CD4-positive, alpha-beta T cell treated with Interleukin-15 for 4 hours (primary cell): ENCODE data around the gene IL24.
"Not testable (repeated sequence)": the region's sequence is repeated elsewhere in the genome, so short reads cannot be mapped to it uniquely, and the experiment has no call there.

Source experiments
- DNase-seq: peaks from one replicate; pipeline ENCODE4 v3.0.0-alpha.2; 2020; ENCODE audit warnings: low spot score

Gene IL24, protein sequence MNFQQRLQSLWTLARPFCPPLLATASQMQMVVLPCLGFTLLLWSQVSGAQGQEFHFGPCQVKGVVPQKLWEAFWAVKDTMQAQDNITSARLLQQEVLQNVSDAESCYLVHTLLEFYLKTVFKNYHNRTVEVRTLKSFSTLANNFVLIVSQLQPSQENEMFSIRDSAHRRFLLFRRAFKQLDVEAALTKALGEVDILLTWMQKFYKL

DNA sequence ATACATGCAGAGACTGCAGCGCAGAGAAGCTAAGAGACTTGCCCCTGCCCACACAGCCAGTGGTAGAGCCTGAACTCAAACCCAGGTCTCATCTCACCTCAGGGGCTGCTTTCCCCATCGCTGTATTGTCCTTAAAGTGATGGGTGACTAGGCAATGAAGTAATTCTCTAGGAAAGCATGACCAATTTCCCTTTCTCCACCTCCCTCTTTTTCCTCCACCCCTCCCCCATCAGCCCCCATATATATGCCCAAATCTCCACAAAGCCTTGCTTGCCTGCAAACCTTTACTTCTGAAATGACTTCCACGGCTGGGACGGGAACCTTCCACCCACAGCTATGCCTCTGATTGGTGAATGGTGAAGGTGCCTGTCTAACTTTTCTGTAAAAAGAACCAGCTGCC is at the start of gene IL24:
TSS of gene IL24 (plus strand) at position 269 of the 400 bp plus-strand sequence. CDS start 390 bp downstream, outside the sequence.
- DNase-seq, result no peak

GRCh38 chr1:206847946-206848345 is 49.3 kb upstream of the IL24 start:
- DNase-seq, result no peak

GRCh38 chr1:206850401-206850800 is 46.8 kb upstream of the IL24 start:
- no peak for DNase-seq

- no peak for DNase-seq
Measured at GRCh38 chr1:206851341-206852010, 45.8 kb upstream of the IL24 start.

DNA sequence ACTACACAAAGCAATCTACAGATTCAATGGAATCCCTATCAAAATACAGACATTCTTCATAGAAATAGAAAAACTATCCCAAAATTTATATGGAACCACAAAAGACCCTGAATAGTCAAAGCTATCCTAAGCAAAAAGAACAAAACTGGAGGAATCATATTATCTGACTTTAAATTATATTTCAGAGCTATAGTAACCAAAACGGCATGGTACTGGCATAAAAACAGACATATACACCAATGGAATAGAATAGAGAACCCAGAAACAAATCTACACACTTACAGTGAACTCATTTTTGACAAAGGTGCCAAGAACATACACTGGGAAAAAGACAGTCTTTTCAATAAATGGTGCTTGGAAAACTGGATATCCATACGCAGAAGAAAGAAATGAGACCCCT is 44.6 kb upstream of the IL24 start:
- not testable (repeated sequence) for DNase-seq

DNA sequence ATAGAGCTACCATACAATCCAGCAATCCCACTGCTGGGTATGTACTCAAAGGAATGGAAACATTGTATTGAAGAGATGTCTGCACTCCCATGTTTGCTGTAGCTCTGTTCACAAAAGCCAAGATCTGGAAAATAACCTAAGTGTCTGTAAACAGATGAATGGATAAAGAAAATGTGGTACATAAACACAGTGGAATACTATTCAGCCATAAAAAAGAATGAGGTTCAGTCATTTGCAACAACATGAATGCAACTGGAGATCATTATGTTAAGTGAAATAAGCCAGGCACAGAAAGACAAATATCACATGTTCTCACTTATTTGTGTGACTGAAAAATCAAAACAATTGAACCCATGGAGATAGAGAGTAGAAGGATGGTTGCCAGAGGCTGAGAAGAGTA is 43.5 kb upstream of the IL24 start:
- not testable (repeated sequence) for DNase-seq

- DNase-seq, result no peak
Measured at GRCh38 chr1:206854401-206855129, 42.7 kb upstream of the IL24 start.

- DNase-seq, result no peak
Measured at GRCh38 chr1:206855859-206856258, 41.4 kb upstream of the IL24 start.

DNA sequence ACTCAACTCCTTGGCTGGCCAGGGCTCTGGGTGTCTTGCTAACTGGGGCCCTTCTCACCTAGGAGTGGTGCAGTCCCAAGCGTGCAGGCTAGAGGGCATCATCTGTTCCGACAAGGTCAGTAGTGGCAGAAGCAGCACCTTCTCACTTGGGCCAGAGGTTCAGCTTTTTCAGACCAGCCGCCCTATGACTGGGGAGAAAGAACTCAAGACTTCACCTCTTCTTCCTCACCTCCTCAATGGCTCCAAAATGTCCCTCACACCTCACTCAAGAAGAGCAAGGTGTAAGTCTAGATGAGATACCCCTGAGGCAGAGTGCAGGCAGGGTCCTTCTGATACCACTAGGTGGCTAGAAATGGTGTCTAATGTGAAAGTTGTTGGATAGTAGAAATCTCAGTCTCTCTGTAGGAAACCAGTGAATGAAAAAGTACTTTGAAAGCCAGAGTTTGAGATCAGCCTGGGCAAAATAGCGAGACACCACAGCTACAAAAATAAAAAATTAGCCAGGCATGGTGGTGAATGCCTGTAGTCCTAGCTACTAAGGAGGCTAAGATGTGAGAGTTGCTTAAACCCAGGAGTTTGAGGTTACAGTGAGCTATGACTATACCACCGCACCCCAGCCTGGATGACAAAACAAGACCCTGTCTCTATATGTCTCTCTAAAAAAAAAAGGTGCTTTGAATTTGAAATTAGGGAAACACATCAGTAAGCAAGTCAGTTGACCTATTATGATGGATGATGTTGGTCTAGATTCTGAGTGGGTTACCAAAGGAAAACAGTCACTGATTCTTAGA is 40.4 kb upstream of the IL24 start:
- peak; percentile 12 for DNase-seq

GRCh38 chr1:206859082-206859521 is 38.1 kb upstream of the IL24 start:
- DNase-seq, result peak; percentile 2

DNA sequence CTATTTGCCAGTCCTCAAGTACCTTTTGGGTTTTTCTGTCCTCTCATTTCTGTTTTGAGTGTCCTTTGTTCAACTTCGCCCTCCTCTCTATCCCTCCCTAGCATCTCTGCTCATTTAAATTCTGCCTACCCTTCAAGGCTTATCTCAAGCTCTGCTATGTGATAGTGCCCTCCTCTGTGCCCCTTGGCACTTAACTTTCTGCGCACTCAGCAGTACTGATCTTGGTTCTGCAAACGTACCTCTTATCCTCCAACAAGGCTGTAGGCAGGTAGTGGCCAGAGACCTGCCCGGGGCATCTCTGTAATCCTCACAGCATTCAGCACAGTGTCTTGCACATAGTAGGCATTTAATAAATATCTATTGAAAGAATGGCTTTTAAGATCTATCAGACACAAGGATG is 37.1 kb upstream of the IL24 start:
- DNase-seq, result no peak

DNA sequence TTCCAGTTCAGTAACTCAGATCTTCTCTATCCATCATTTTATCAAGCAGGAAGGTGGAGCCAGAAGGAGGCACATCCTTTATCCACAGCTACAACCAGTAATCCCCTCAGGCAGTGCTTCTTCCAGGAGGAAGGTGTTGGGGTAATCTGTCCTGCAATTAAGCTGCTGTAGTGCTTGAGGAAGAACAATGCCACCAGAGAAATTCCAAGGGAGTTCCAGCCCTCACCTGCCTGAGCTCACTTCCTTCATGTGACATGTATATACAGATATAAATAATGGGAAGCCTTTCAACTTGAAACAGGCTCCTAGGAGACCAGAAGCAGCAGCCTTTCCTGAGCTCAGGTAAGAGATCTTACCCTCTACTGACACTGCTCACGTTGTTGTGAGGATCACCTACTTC is 34.0 kb upstream of the IL24 start:
- DNase-seq, result no peak

GRCh38 chr1:206864939-206865671 is 32.1 kb upstream of the IL24 start, which contains the start of gene IL20:
IL20 (plus strand) TSS chr1:206865623; CDS start chr1:206865853, 230 bp downstream.
- DNase-seq, result peak; percentile 84

GRCh38 chr1:206866062-206866461 is 31.2 kb upstream of the IL24 start:
- no peak for DNase-seq

DNA sequence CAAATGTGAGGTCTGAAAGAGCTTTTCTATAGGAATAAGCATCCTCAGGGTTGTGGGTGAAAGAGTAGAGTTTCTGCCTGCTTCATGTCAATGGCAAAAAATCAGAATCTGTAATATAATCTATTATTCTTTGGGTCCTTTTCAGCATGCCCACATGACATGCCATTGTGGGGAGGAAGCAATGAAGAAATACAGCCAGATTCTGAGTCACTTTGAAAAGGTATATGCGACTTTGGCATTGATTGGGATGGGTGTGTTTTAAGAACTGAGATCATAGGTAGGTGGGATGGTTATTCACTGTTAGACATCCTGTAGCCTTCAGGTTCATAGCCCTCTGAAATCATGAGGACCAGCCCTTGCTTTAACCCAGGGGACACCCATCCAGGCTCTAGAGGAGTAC is 30.0 kb upstream of the IL24 start:
- no peak for DNase-seq

DNA sequence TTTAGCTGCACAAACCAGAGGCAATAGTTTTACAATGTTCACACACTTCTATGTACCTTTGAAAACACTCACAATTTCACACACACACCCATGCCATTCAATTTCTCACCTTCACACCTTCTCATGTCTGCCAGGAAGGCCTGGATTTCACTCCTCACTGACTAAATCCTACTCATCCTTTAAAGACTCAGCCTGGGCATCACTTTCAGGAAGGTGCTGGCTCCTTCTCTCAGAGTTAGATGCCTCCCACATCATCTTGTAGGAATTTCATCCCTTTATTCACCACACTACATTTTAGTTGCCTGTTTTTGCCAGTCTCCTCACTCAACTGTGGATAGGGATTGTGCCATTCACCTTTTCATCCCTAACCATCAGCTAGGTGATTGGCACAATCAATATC is 29.5 kb upstream of the IL24 start:
- no peak for DNase-seq

DNA sequence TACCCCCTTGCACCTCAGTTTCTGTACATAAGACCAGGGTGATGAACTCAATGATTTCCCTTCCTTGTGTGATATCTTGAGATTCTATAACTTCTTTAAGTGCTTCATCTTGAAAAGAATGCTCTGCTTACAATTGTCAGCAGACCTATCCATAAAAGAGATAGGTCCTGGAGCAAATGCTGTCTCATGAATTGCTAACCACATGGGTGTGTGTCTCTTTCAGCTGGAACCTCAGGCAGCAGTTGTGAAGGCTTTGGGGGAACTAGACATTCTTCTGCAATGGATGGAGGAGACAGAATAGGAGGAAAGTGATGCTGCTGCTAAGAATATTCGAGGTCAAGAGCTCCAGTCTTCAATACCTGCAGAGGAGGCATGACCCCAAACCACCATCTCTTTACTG is 29.0 kb upstream of the IL24 start:
- DNase-seq, result no peak

DNA sequence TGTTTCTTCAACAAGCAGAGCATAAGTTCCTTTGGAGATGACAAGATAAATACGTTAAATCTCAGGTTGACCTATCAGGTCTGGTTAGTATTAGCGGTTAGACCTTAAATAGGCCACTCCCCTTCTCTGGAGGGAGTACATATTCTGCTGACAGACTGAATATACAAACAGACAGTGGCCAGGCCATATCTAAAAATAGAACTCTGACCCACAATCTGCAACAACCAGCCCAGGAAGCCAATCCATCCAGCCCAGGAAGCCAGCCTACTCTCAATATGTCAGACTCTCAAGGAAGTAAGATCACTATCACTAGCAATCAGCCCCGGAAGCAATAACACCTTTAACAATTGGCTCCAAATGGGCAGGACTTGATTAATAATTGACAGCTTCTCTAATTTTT is 25.1 kb upstream of the IL24 start:
- DNase-seq, result no peak

DNA sequence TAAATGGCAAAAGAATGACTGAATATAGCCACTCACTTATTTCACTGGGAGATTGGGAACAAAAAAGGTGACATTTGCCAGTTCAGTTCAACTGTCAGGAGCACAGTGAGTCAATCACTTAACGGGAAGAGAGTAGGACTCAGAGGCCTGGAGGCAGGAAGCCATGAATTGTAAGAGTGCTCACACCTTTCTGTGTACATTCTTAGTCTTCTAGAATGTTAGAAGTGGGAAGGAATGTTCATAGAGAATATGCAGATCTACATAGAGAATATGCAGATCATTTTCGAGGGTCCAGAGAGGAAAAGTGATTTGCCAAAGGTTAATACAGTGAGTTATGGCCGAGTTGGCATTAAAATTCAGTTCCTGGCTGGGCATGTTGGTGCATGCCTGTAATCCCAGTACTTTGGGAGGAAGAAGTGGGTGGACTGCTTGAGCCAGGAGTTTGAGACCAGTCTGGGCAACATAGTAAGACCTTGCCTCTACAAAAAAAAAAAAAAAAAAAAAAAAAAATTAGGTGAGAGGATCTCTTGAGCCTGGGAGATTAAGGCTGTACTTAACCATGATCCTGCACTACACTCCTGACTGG is 23.5 kb upstream of the IL24 start:
- DNase-seq, result no peak

GRCh38 chr1:206875752-206876377 is 21.4 kb upstream of the IL24 start:
- no peak for DNase-seq

GRCh38 chr1:206878456-206878855 is 18.8 kb upstream of the IL24 start:
- no peak for DNase-seq
